Measurements from ENCODE around the gene PTPRD. TPM values are rescaled to one million over a fixed set of nuclear protein-coding genes. Genes with fewer than 3 reads are reported as not detected.

Gene PTPRD
- total RNA-seq, 1 experiment from 2014 or later = not detected

DNA sequence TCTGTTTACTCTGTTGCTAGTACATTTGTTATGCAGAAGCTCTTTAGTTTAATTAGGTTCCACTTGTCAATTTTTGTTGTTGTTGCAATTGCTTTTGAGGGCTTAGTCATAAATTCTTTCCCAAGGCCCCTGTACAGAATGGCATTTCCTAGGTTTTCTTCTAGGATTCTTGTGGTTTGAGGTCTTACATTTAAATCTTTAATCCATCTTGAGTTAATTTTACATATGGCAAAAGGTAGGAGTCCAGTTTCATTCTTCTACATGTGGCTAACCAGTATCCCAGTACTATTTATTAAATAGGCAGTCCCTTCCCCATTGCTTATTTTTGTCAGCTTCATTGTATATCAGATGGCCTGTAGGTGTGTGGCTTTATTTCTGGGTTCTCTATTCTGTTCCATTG is 792.4 kb downstream of the PTPRD start:
- DNase-seq (ENCODE audit: low read depth, low spot score) = no peak
- in situ Hi-C loops (cut with HindIII; ENCODE audit: low pct_unique_long_range_greater_than_20kb, low sequenced_read_pairs) = no loop called here
- ChIA-PET CTCF (no interaction called here), POLR2A (no interaction called here)
- H3K36me3 ChIP-seq (ENCODE audit: control insufficient read depth, insufficient read depth, low read length) = no peaks in the 10 kb centered on the region
- ATAC-seq = no peak
- no peaks in the 10 kb centered on the region for H3K4me1 ChIP-seq (ENCODE audit: control insufficient read depth, insufficient read depth, low read length)
- TF ChIP-seq, protein P1, sequence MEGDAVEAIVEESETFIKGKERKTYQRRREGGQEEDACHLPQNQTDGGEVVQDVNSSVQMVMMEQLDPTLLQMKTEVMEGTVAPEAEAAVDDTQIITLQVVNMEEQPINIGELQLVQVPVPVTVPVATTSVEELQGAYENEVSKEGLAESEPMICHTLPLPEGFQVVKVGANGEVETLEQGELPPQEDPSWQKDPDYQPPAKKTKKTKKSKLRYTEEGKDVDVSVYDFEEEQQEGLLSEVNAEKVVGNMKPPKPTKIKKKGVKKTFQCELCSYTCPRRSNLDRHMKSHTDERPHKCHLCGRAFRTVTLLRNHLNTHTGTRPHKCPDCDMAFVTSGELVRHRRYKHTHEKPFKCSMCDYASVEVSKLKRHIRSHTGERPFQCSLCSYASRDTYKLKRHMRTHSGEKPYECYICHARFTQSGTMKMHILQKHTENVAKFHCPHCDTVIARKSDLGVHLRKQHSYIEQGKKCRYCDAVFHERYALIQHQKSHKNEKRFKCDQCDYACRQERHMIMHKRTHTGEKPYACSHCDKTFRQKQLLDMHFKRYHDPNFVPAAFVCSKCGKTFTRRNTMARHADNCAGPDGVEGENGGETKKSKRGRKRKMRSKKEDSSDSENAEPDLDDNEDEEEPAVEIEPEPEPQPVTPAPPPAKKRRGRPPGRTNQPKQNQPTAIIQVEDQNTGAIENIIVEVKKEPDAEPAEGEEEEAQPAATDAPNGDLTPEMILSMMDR (IDR thresholded peaks at IDR 0.05) = no peak
- TF ChIP-seq TCF7L2 (IDR thresholded peaks at IDR 0.05; ENCODE audit: low read depth, low read length) (no peak), POLR2AphosphoS5 (IDR thresholded peaks at IDR 0.05; ENCODE audit: low read depth, low read length) (no peak), SIN3A (IDR thresholded peaks at IDR 0.05; ENCODE audit: borderline replicate concordance, insufficient read depth, low read depth, low read length) (no peak)
- TF ChIP-seq, protein P2, sequence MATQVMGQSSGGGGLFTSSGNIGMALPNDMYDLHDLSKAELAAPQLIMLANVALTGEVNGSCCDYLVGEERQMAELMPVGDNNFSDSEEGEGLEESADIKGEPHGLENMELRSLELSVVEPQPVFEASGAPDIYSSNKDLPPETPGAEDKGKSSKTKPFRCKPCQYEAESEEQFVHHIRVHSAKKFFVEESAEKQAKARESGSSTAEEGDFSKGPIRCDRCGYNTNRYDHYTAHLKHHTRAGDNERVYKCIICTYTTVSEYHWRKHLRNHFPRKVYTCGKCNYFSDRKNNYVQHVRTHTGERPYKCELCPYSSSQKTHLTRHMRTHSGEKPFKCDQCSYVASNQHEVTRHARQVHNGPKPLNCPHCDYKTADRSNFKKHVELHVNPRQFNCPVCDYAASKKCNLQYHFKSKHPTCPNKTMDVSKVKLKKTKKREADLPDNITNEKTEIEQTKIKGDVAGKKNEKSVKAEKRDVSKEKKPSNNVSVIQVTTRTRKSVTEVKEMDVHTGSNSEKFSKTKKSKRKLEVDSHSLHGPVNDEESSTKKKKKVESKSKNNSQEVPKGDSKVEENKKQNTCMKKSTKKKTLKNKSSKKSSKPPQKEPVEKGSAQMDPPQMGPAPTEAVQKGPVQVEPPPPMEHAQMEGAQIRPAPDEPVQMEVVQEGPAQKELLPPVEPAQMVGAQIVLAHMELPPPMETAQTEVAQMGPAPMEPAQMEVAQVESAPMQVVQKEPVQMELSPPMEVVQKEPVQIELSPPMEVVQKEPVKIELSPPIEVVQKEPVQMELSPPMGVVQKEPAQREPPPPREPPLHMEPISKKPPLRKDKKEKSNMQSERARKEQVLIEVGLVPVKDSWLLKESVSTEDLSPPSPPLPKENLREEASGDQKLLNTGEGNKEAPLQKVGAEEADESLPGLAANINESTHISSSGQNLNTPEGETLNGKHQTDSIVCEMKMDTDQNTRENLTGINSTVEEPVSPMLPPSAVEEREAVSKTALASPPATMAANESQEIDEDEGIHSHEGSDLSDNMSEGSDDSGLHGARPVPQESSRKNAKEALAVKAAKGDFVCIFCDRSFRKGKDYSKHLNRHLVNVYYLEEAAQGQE (IDR thresholded peaks at IDR 0.05; ENCODE audit: insufficient read depth in 1 of 2, low read depth in 2 of 2, low read length in 1 of 2) = no peak
- intact Hi-C loops (cut with micrococcal nuclease; ENCODE audit: unreplicated experiment) = no loop called here
- BruUV-seq (replicated peaks) = no TSS peak
- H3K4me3 ChIP-seq (ENCODE audit: low read depth in 2 of 2, low read length in 2 of 2) = no peak overlapping the region
- no peaks in the 10 kb centered on the region for H3K27me3 ChIP-seq (ENCODE audit: control insufficient read depth, insufficient read depth, low read length)
- no peak overlapping the region for H3K27ac ChIP-seq (ENCODE audit: low read length)
- no peaks in the 10 kb centered on the region for H3K9me3 ChIP-seq (ENCODE audit: control insufficient read depth, insufficient read depth, low read depth, low read length)

DNA sequence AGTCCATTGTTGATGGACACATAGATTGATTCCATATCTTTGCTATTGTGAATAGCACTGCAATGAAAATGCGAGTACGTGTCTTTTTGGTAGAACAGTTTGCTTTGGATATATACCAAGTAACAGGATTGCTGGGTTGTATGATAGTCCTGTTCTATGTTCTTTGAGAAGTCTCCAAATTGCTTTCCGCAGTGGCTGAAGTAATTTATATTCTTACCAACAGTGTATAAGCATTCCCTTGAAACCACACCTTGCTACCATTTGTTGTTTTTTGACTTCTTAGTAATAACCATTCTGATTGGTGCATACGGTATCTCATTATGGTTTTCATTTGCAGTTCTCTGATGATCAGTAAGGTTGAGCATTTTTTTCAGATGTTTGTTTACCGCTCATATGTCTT is 792.9 kb downstream of the PTPRD start:
- intact Hi-C loops (cut with micrococcal nuclease; ENCODE audit: unreplicated experiment) (no loop called here), in situ Hi-C loops (cut with HindIII; ENCODE audit: low pct_unique_long_range_greater_than_20kb, low sequenced_read_pairs) (no loop called here)
- H3K4me3 ChIP-seq (ENCODE audit: low read depth in 2 of 2, low read length in 2 of 2) = no peak overlapping the region
- ATAC-seq = no peak
- TF ChIP-seq POLR2AphosphoS5 (IDR thresholded peaks at IDR 0.05; ENCODE audit: low read depth, low read length) (no peak), SIN3A (IDR thresholded peaks at IDR 0.05; ENCODE audit: borderline replicate concordance, insufficient read depth, low read depth, low read length) (no peak), TCF7L2 (IDR thresholded peaks at IDR 0.05; ENCODE audit: low read depth, low read length) (no peak)
- TF ChIP-seq, protein P1 (IDR thresholded peaks at IDR 0.05) = no peak
- TF ChIP-seq, protein P2 (IDR thresholded peaks at IDR 0.05; ENCODE audit: insufficient read depth in 1 of 2, low read depth in 2 of 2, low read length in 1 of 2) = no peak
- DNase-seq (ENCODE audit: low read depth, low spot score) = no peak
- H3K4me1 ChIP-seq (ENCODE audit: control insufficient read depth, insufficient read depth, low read length) = no peaks in the 10 kb centered on the region
- no peaks in the 10 kb centered on the region for H3K36me3 ChIP-seq (ENCODE audit: control insufficient read depth, insufficient read depth, low read length)
- H3K27me3 ChIP-seq (ENCODE audit: control insufficient read depth, insufficient read depth, low read length) = no peaks in the 10 kb centered on the region
- H3K9me3 ChIP-seq (ENCODE audit: control insufficient read depth, insufficient read depth, low read depth, low read length) = no peaks in the 10 kb centered on the region
- no TSS peak for BruUV-seq (replicated peaks)
- POLR2A ChIA-PET = no interaction called here
- H3K27ac ChIP-seq (ENCODE audit: low read length) = no peak overlapping the region
- CTCF ChIA-PET = no interaction called here
